Gastroesophageal sphincter (tissue), 3 donors: ENCODE data around the gene WDR37.

Experiments
- EP300 ChIP-seq: sonication (generic); formaldehyde crosslinking; IDR thresholded peaks from one replicate; pipeline ENCODE4 v1.6.1; 2017; ENCODE audit warnings: antibody characterized with exemption, mild to moderate bottlenecking
- POLR2A ChIP-seq, 2 donors: fragments of 450-650 bp; IDR thresholded peaks; one replicate each; pipeline ENCODE4 v1.6.1; 2017; ENCODE audit warnings: antibody characterized with exemption in 2 of 2, mild to moderate bottlenecking in 2 of 2, moderate library complexity in 1 of 2
- POLR2AphosphoS5 ChIP-seq: sonication (generic); formaldehyde crosslinking; IDR thresholded peaks from one replicate; pipeline ENCODE4 v1.6.1; 2017; ENCODE audit warnings: antibody characterized with exemption
- TF ChIP-seq, protein P1 (sequence below), 4 experiments: fragments of 200-600 bp in 2 of 4; fragments of 450-650 bp in 2 of 4; sonication (generic) in 1 of 4; IDR thresholded peaks; one replicate each; pipeline ENCODE4 v1.5.1; 2017 to 2019; ENCODE audit warnings: antibody characterized with exemption in 4 of 4, mild to moderate bottlenecking in 2 of 4, moderate library complexity in 2 of 4

GRCh38 chr10:1095498-1095897, 39.3 kb downstream of the WDR37 start:
- TF ChIP-seq, protein P1, sequence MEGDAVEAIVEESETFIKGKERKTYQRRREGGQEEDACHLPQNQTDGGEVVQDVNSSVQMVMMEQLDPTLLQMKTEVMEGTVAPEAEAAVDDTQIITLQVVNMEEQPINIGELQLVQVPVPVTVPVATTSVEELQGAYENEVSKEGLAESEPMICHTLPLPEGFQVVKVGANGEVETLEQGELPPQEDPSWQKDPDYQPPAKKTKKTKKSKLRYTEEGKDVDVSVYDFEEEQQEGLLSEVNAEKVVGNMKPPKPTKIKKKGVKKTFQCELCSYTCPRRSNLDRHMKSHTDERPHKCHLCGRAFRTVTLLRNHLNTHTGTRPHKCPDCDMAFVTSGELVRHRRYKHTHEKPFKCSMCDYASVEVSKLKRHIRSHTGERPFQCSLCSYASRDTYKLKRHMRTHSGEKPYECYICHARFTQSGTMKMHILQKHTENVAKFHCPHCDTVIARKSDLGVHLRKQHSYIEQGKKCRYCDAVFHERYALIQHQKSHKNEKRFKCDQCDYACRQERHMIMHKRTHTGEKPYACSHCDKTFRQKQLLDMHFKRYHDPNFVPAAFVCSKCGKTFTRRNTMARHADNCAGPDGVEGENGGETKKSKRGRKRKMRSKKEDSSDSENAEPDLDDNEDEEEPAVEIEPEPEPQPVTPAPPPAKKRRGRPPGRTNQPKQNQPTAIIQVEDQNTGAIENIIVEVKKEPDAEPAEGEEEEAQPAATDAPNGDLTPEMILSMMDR (IDR thresholded peaks at IDR 0.05) = no peak
- no peak for TF ChIP-seq POLR2A (IDR thresholded peaks at IDR 0.05)
- TF ChIP-seq POLR2AphosphoS5 = no peak
- TF ChIP-seq EP300 = no peak
